ENCODE data around the gene PCP4L1. TPM values are rescaled to one million over a fixed set of nuclear protein-coding genes. Genes with fewer than 3 reads are reported as not detected.

Gene PCP4L1
- total RNA-seq, 1 donor from 2014 or later = 0.25 TPM

- Mint-ChIP-seq H3K27ac (no peak overlapping the region), H3K36me3 (no peaks in the 10 kb centered on the region), H3K27me3 (ENCODE audit: low read depth) (peaks cover 45% of the 10 kb centered on the region), H3K9me3 (no peaks in the 10 kb centered on the region), H3K4me1 (no peaks in the 10 kb centered on the region), H3K4me3 (no peak overlapping the region)
- DNase-seq (ENCODE audit: low spot score in 2 of 2, unreplicated experiment in 2 of 2) = no peak
- no peak for TF ChIP-seq CTCF (IDR thresholded peaks at IDR 0.05; ENCODE audit: unreplicated experiment)
Observed at GRCh38 chr1:161287482-161288054, 29.0 kb downstream of the PCP4L1 start.

GRCh38 chr1:161290779-161291178, 32.2 kb downstream of the PCP4L1 start:
- no peaks in the 10 kb centered on the region for H3K4me1 Mint-ChIP-seq
- H3K27ac Mint-ChIP-seq = no peak overlapping the region
- no peak for DNase-seq (ENCODE audit: low spot score in 2 of 2, unreplicated experiment in 2 of 2)
- H3K9me3 Mint-ChIP-seq = no peaks in the 10 kb centered on the region
- no peak for TF ChIP-seq CTCF (IDR thresholded peaks at IDR 0.05; ENCODE audit: unreplicated experiment)
- H3K27me3 Mint-ChIP-seq (ENCODE audit: low read depth) = peaks cover 15% of the 10 kb centered on the region
- no peak overlapping the region for H3K4me3 Mint-ChIP-seq
- H3K36me3 Mint-ChIP-seq = no peaks in the 10 kb centered on the region

- H3K9me3 Mint-ChIP-seq = no peaks in the 10 kb centered on the region
- no peak overlapping the region for H3K27ac Mint-ChIP-seq
- no peaks in the 10 kb centered on the region for H3K36me3 Mint-ChIP-seq
- H3K4me3 Mint-ChIP-seq = no peak overlapping the region
- no peak for DNase-seq (ENCODE audit: low spot score in 2 of 2, unreplicated experiment in 2 of 2)
- H3K27me3 Mint-ChIP-seq (ENCODE audit: low read depth) = no peaks in the 10 kb centered on the region
- H3K4me1 Mint-ChIP-seq = no peaks in the 10 kb centered on the region
- TF ChIP-seq CTCF (IDR thresholded peaks at IDR 0.05; ENCODE audit: unreplicated experiment) = no peak
Observed at GRCh38 chr1:161297415-161297814, 38.9 kb downstream of the PCP4L1 start.

GRCh38 chr1:161298116-161298515, 39.6 kb downstream of the PCP4L1 start:
- Mint-ChIP-seq H3K27me3 (ENCODE audit: low read depth) (no peaks in the 10 kb centered on the region), H3K36me3 (no peaks in the 10 kb centered on the region), H3K9me3 (no peaks in the 10 kb centered on the region), H3K4me1 (no peaks in the 10 kb centered on the region), H3K27ac (no peak overlapping the region), H3K4me3 (no peak overlapping the region)
- TF ChIP-seq CTCF (IDR thresholded peaks at IDR 0.05; ENCODE audit: unreplicated experiment) = no peak
- DNase-seq (ENCODE audit: low spot score in 2 of 2, unreplicated experiment in 2 of 2) = no peak

GRCh38 chr1:161299347-161299746, 40.8 kb downstream of the PCP4L1 start:
- Mint-ChIP-seq H3K27ac (no peak overlapping the region), H3K36me3 (no peaks in the 10 kb centered on the region), H3K4me3 (no peak overlapping the region), H3K27me3 (ENCODE audit: low read depth) (no peaks in the 10 kb centered on the region), H3K4me1 (peaks cover 3% of the 10 kb centered on the region), H3K9me3 (no peaks in the 10 kb centered on the region)
- TF ChIP-seq CTCF (IDR thresholded peaks at IDR 0.05; ENCODE audit: unreplicated experiment) = no peak
- no peak for DNase-seq (ENCODE audit: low spot score in 2 of 2, unreplicated experiment in 2 of 2)

GRCh38 chr1:161300478-161300877, 41.9 kb downstream of the PCP4L1 start:
- H3K4me1 Mint-ChIP-seq = peaks cover 13% of the 10 kb centered on the region

More at GRCh38 chr1:161300478-161300877, 41.9 kb downstream of the PCP4L1 start:
- Mint-ChIP-seq H3K9me3 (no peaks in the 10 kb centered on the region), H3K27me3 (ENCODE audit: low read depth) (no peaks in the 10 kb centered on the region), H3K27ac (no peak overlapping the region), H3K36me3 (no peaks in the 10 kb centered on the region), H3K4me3 (no peak overlapping the region)
- TF ChIP-seq CTCF (IDR thresholded peaks at IDR 0.05; ENCODE audit: unreplicated experiment) = no peak
- DNase-seq (ENCODE audit: low spot score in 2 of 2, unreplicated experiment in 2 of 2) = no peak
